NCI-H1930 (cell line): ENCODE data around the gene VWA2.

ENCODE experiments used
- DNase-seq, 2 experiments: peaks; one replicate each; lab custom pipeline; 2025; lab: John Stamatoyannopoulos, UW

The VWA2 gene

DNA sequence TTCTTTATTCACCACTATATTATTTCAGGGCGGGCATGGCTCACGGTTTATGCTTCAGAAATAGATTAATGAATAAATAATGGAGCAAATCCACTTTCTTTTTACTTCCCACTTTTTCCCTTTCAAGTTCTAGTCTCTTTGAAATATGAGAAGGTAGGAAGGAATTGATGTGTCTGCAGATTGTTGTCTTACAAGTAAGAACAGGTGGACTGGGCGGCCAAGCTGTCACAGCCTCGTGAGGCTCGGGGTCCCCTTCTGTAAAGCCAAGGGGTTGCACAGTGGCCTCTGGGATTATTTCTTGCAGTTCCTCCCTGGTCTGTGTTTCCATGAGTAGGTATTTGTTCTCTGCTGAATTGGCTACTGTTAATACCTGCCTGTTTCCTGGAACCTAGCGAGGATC, 11.2 kb downstream of the VWA2 start:
- no peak for DNase-seq

DNA sequence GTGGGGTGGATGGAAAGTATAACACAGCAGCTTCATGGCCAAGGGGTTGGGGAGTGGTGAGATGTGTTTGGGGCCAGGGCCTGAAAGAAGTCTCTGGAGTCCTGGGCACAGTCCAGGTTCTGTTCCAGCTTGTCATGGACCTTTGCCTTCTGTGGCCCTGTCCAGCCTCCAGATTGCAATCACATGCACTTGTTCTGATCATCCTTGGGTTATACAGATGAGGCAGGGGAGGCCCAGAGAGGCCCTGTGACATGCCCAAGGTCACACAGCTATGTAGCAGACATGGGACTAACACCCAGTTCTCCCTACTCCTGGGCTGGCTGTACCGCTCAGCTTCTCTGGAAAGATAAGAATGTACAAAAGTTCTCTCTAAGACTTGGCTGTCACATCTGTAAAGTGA, 11.7 kb downstream of the VWA2 start:
- no peak for DNase-seq

DNA sequence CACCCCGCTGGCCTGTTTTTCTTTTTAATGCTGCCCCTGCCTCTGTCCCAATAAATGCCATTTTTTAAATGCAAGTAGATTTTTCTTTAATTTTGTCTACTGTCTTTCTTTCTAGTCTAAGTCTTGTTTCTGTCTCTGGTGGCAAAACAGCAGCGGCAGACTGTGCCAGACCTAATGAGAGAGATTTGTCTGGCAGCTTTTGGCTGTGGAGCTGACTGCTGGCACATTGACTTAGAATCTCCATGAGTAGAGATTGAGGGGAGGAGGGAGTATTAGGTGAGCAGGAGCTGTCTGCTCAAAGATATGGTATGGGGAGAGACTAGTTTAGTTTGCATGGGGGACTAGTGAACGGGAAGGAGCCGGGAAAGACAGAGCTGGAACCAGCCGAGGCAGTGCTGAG, 13.0 kb downstream of the VWA2 start:
- no peak for DNase-seq

DNA sequence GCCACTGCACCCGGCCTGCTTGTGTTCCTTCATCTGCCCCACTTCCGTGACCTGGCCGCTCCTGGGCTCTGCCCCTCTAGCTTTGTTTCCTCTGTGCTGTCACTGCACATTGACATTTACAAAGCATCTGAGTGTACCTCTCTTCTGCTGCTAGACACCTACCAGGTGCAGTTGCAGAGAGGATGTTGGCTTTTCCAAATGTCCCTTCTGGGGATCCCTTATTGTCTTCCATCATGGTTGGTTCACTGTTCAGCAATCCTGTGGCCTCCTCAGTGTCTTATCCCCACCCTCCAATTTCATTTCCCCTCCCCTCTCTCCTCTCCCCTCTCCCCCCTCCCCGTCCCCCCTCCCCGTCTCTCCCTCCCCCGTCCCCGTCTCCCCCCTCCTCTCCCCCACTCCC, 13.8 kb downstream of the VWA2 start:
- DNase-seq = no peak

DNA sequence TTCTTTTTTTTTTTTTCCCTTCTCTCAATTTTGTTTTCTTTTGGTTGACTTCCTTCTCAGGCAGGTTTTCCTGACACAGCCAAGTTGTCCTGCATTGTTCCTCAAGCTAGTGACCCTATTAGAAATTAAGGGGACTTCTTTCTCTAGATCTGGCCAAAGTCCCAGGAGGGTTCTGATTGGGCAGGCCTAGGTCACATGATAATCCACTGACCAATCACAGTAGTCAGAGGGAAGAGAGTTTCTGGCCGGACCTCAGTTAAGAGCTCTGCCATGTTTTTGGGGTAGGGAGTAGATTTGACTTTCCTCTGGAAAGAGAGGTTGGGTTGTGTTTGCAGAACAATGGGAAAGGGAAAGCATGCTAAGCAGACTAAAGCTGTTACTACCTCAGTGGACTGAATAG, 16.2 kb downstream of the VWA2 start:
- DNase-seq = no peak

DNA sequence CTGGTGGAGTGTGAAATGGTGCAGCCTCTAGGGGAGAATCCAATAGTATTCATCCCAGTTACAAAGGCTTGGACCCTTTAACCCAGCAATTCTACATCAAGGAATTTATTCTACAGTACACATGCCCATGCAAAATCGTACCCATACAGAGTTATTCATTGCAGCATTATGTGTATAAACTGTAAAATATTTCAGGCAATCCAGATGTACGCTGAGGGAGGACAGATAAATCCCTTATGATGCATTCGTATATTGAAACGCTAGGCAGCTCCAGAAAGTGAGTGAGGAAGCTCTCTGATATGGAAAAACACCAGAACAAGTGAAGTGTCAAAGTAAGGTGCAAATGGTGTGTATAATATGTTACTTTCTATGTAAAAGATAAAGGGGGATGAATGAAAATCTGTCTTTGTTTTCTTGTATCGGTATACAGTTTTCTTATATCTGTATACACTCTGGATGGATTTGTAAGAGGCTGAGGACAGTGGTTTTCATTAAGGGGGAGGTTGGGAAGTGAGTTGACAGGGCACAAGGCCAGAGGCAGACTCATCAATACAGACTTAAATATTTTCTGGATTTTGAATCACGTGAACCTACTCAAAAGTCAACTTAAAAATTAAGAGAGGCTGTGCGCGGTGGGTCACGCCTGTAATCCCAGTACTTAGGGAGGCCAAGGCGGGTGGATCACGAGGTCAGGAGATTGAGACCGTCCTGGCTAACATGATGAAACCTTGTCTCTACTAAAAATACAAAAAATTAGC, 17.1 kb downstream of the VWA2 start:
- no peak for DNase-seq

DNA sequence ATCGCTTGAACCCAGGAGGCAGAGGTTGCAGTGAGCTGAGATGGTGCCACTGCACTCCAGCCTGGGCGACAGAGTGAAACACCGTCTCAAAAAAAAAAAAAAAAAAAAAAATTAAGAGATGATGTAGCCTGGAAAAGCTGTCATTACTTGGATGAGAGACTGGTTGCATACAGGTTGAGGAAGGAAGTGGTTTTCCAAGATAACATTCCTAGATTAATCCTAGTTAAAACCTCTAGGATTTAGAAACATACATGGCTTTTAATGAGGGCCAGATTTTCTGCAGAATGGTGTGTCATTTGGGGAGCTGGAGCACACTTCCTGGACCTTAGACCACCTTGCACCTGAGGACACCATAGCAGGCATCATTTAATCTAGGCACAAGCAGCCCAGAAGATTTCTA, 17.8 kb downstream of the VWA2 start:
- DNase-seq = no peak

DNA sequence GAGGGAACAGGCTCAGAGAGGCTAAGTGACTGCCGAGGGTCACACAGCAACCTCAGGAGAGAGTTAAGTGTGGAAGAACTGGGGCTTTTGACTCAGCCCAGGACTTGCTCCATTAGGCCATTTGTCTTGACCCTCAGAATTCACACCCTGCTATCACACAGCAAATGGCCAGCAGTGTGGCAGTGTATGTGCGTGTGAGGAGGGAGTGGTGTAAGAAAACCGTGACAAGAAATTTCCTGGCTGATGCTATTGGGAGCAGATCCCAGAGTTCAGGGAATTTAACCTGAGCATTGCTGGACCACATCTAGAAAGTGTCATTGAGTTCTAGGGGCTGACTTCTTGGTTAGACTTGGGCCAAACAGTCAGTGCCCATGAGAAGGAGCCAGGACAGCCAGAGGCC, 18.4 kb downstream of the VWA2 start:
- DNase-seq = no peak

DNA sequence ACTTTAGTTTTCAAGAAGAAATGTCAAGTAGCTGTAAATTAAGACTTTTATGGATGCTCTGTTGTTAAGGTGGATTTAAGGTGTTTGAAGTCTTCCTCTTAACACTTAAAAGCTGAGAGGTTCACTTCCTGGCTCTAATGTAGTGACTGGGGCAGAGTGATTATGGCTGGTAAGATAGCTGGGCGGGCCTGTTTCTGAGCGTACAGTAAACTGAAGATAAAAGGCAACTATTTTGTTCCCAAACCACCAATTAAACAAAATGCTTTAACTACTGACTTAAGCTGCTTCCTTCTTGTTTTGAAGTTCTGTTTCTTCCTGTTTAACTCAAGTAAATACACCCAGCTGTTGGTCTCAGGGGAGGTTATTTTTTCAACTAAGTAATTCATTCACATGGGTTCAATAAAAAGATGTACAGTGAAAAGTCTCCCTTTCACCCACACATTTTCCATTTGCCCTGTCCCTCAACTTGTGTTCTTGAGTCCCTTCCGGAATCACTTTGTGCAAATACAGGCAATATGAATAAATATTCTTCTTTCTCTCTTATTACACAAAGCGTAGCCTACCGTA, 19.3 kb downstream of the VWA2 start:
- DNase-seq = no peak

DNA sequence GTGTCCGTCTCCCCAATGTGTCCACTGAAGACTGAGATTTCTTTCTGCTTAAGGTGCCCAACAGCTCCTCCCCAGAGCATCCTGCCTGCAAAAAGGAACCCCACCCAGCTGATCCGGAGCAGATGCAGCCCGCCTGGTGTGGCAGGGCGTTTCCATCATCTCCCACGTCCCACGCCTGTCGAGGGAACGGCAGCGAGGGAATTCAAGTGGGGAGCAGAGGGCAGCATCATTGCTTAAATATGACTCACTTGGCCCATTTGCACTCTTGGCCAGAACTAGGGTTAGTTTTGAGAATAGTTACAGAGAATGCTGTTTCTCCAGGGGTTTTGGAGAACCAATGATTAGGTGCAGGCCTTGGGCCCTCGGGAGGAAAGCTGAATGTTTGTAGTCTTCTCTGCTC, 20.8 kb downstream of the VWA2 start:
- DNase-seq = no peak

DNA sequence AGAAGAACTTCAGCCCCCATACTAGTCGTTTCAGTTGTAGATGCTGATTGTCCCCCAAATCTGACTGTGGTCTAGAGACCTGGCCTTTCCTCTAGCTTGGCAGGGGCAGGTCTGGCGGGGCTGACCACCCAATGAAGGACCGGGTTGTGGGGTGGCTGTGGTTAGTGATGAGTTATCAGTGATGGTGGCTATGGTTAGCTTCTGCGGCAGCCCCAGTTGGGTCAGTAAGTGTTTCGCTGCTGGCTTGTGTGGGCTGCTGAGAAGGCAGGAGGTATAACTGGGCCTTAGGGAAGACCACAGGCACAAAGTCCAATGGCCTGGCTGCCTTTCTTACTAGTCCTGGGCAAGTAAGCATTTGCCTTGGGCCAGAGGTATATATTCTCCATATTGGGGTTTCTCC, 21.3 kb downstream of the VWA2 start:
- no peak for DNase-seq

DNA sequence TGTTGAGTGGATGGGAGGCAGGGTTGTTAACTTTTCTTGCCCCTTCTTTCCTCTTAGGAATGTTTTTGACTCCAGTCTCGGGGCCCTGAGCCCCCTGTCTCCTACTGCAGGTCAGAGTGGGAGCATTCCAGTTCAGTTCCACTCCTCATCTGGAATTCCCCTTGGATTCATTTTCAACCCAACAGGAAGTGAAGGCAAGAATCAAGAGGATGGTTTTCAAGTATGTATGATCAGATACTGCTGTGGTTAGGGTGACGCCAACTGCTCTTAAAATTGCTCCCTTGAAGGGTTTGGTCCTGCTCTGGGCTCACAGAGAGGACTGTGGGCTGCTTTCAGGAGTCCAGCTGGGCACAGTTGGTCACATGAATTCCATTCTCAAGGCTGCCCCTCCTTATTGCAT, 22.0 kb downstream of the VWA2 start:
- DNase-seq = no peak

DNA sequence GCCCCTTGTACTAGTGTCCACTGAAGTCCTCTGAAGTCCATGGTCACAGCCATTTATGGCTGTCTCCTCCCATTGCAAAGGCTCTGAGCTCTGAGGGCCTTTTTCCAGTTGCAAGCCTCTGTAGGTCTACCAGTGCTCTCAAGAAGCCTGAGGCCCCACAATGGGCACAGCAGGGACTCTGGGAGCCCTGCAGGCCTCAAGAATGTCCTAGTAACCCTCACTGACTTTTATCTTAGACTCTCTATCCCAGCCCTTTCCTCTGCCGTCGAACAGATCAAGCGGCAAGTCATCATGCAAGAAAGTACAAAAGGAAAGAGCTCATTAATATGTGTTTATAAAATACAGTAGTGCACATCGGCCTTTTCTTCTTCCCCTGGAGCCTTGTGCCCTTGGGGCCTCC, 23.4 kb downstream of the VWA2 start:
- DNase-seq = no peak

DNA sequence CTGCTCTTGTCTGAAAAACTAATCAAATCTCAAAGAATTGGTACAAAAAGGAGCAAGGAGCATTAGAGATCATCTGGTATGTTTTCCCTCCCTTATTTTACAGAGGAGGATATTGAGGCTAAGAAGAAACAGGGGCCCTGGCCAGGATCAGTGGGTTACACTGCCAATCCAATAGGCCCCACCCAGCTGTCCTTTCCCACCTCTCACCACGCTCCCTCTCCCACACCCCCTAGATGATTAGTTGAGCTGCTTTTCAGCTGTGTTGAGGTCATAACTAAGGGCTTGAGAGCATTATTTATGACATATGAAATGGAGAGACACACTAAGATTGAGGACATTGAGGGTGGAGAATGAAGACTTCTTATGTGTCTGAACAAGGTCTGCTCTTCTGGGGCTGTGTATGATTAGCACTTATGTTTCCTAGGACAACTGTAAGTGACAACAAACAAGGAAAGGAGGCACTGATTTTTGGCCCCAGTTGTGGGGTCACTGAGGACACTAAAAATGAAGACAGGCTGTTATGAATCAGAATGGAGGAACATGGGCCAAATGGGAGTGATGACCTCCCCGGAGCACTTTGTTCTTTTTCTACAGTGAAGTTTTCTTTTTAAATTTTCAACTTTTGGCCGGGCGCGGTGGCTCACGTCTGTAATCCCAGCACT, 26.5 kb downstream of the VWA2 start:
- no peak for DNase-seq

DNA sequence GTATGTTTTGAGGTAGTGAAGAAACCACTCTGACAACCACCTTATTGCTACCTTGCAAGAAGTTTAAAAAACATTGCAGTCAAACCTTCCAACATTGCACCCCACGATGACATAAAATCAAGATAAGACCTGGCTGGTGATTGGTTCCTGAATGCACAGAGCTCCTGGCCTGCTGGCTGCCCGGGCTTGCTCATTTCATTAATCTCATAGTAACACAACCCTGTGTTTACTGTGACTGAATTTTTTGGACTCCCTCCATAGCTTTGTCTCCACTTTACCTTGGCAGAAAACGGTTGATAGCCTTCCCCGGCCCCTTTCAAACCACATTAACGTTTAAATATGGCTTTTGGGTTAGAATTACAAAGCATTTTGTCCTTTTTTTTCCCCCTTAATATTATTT, 27.5 kb downstream of the VWA2 start:
- no peak for DNase-seq

DNA sequence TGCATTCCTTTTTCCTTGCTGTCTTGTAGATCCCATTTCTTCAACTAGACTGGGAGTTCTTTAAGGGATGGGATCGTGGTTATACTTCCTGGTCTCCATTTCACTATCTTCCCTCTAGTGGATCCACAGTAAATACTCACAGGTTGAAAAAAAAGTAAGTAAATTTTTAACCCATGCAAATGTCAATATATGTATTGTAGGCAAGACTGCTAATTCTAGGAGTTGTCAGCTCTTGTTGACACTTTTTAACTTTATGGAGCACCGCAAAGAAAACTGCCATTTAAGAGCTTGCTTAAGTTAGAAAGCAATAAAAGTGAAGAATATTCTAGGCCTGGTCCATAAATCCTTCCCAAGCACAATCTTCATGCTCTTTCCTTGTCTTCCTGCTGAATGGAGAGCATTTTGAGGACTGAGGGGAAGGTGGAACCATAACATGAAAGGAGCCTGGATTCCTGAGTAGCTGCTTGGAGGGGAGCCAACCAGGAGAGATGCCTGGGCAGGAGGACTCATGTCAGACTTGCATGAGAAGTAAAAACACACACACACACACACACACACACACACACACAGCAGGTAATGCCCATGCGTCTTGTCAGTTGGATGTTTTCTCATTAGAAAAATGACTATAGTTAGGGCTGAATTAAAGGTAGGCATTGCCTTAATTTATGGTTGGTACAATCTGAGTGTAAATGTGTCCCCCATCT, 32.2 kb downstream of the VWA2 start:
- no peak for DNase-seq

DNA sequence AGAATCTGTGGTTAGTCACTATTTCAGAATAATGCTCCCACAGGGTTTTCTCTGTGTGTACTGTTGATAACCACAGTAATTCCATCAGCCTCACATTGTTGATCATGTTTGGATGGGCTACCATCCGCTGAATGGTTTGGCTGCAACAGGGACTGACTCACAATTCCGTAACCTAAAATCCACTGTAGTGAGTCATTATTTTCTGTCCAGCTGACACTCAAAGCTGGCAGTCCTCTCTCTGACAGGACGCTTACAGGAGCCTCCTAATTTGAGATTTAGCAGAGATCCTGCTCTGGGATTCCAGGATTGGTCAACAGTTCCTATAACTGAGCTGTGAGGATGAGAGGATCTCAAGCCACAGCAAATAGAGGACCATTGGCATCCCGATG, 32.7 kb downstream of the VWA2 start:
- no peak for DNase-seq

DNA sequence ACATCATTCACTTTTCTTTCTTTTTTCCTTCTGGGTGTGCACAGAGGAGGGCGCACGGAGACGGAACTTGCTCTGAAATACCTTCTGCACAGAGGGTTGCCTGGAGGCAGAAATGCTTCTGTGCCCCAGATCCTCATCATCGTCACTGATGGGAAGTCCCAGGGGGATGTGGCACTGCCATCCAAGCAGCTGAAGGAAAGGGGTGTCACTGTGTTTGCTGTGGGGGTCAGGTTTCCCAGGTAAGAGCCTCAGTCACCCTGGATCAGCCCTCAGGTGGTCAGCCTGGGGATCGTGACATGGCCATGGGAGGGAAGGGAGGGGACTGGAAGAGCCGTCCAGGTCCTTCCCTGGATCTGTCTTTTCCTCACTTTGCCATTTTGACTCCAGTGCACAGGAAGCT, 33.6 kb downstream of the VWA2 start:
- no peak for DNase-seq

DNA sequence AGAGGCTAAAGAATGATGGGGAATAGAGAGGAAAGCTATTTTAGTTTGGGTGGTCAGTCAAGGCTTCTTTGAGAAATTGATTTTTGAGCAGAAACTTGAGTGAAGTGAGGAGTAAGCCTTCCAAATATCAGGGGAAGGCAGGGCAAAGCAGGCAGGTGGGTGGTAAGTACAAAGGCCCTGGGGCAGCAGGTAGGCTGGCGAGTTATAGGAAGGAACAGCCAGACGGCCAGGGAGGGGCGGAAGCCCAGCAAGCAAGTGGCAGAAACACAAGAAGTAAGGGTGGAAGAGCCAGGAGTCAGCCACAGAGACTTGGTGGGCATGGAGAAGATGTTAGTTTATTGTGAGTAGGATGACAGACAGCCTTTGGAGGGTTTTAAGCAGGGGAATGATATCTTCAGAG, 34.9 kb downstream of the VWA2 start:
- DNase-seq = no peak

DNA sequence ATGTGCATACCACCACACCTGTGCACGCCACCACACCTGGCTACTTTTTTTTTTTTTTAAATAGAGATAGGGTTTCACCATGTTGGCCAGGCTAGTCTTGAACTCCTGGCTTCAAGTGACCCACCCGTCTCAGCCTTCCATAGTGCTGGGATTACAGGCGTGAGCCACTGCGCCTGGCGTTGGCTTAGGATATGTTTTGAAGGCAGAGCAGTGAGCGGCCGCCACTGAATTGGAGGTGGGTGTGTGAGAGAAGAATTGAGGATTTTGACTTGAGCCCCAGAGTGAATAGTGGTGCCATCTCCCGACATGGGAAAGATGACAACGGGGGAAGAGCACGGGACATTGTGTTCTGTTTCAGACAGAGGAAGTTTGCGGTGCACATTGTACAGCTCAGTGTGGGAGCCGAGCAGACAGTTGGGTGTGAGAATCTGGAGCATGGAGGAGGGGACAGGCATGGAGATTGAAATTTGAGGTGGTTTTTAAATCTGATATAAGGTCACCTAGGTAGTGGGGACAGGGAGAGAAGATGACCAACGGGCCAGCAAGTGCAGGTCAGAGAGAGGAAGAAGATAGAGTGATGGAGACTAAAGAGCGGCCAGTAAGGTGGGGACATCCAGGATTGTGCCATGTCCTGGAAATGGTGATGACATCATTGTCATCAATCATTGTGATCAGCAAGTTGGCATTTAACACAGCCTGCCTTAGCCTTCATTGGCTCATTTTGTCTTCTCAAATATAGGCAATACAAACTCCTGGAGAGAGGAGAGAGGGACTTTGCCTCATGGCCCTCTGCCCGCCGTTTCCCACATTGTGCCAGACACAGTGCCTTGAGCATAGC, 35.8 kb downstream of the VWA2 start:
- DNase-seq = no peak

DNA sequence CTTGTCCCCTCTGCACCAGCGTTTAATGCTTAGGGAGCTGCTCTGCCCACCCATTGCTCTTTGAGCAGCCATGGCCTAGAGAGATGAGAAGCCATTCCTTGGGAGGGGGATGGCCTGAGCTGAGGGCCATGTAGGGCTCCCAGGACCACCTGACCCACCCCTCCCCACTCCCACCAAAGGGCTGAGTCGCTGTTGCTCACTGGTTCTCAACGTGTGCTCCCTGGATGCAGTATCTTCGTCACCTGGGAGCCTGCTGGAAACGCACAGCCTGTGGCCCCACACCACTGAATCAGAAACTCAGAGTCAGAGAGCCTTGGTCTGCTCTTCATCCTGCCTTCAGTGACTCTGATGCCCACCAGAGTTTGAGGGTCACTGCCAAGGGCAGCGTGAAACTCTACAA, 37.0 kb downstream of the VWA2 start:
- DNase-seq = no peak

DNA sequence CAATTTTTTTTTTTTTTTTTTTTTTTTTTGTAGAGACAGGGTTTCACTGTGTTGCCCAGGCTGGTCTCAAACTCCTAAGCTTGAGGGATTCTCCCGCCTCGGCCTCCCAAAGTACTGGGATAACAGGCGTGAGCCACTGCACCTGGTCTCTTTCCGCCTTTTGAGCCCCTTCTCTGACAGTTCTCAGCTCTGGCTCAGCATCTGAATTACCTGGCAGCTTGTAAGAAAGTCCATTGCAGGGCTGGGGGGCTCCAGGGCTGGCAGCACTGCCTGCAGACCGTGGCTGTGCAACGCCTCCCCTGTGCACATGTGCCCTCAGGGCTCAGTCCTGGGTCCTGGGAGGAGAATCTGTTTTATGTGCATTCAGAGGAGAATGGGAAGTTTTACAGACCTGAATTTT, 37.6 kb downstream of the VWA2 start:
- DNase-seq = no peak
